ENCODE measurements around the gene FTCD. TPM values are rescaled to one million over a fixed set of nuclear protein-coding genes. Genes with fewer than 3 reads are reported as not detected.
A peak's percentile ranks its signal among the peaks of the same experiment; 100 is the strongest.

Gene FTCD
- total RNA-seq, 2 donors from 2014 or later: 0.24 TPM; not detected in 1

- H3K4me3 ChIP-seq: no peak overlapping the region
- peaks cover 0 to 12% of the 10 kb centered on the region in 2 donors for H3K4me1 ChIP-seq
- H3K36me3 ChIP-seq: no peaks in the 10 kb centered on the region
- peak overlapping the region; percentile 69 to 88 for H3K27ac ChIP-seq
- H3K9me3 ChIP-seq: no peaks in the 10 kb centered on the region
- H3K27me3 ChIP-seq: no peaks in the 10 kb centered on the region
- DNase-seq (ENCODE audit: low spot score): peak; percentile 54
- no peak for TF ChIP-seq CTCF (IDR thresholded peaks at IDR 0.05)
Measured at GRCh38 chr21:46092811-46093667, 62.3 kb downstream of the FTCD start.

GRCh38 chr21:46092026-46092764 is 63.2 kb downstream of the FTCD start:
- DNase-seq (ENCODE audit: low spot score): peak; percentile 92
- no peaks in the 10 kb centered on the region for H3K36me3 ChIP-seq
- no peak for TF ChIP-seq CTCF (IDR thresholded peaks at IDR 0.05)
- H3K9me3 ChIP-seq: peaks cover 0 to 3% of the 10 kb centered on the region in 2 donors
- peaks cover 0 to 9% of the 10 kb centered on the region in 2 donors for H3K4me1 ChIP-seq
- peak overlapping the region; percentile 69 to 88 for H3K27ac ChIP-seq
- no peaks in the 10 kb centered on the region for H3K27me3 ChIP-seq
- peak overlapping the region in 1 of 2 donors; percentile 19 for H3K4me3 ChIP-seq

DNA sequence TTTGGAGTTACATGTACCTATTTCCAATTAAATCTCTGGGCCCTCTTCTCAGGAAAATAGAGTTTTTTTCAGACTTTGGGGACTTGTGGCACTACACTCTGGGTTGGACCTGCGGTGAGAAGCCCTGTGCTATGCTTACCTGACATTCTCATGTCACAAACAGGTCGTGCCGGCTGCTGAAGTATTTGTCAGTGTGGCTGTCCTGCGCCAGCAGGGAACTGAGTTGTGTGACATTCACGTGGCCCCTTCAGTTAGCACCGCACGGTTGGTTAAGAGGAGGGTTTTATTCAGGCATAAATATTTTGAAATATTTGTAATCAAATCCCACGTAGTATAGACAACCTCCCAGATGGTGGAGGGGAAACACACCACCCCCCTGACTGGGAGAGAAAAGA is 63.8 kb downstream of the FTCD start:
- DNase-seq (ENCODE audit: low spot score): no peak
- Histone ChIP-seq H3K27ac (peak overlapping the region; percentile 69 to 88), H3K4me3 (peak overlapping the region in 1 of 2 donors; percentile 19), H3K36me3 (no peaks in the 10 kb centered on the region), H3K9me3 (peaks cover 0 to 9% of the 10 kb centered on the region in 2 donors), H3K4me1 (peaks cover 0 to 6% of the 10 kb centered on the region in 2 donors), H3K27me3 (no peaks in the 10 kb centered on the region)
- TF ChIP-seq CTCF (IDR thresholded peaks at IDR 0.05): no peak

- DNase-seq (ENCODE audit: low spot score): no peak
- H3K4me3 ChIP-seq: no peak overlapping the region
Measured at GRCh38 chr21:46091118-46091517, 64.3 kb downstream of the FTCD start.

DNA sequence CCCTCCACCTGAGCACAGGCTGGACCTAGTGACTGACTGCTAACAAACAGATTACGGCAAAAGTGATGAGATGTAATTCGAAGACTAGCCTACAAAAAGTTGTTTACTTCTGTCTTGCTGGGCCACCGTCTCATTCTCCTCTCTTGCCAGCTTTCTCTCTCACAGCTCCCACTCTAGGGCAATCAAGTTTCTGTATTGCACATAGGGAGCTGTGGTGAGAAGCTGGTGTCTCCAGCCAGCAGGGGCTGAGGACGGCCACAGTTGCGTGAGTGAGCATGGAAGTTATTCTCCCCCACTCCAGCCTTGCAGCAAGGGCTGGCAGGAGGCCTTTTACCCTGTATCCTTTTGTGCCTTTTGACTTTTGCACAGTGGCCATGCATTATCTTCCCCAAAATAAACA is 66.1 kb downstream of the FTCD start:
- Histone ChIP-seq H3K36me3 (no peaks in the 10 kb centered on the region), H3K9me3 (peaks cover 0 to 17% of the 10 kb centered on the region in 2 donors), H3K4me1 (peaks cover 0 to 6% of the 10 kb centered on the region in 2 donors), H3K27ac (no peak overlapping the region), H3K27me3 (no peaks in the 10 kb centered on the region), H3K4me3 (no peak overlapping the region)
- DNase-seq (ENCODE audit: low spot score): peak; percentile 44
- no peak for TF ChIP-seq CTCF (IDR thresholded peaks at IDR 0.05)

More at GRCh38 chr21:46091118-46091517, 64.3 kb downstream of the FTCD start:
- no peak for TF ChIP-seq CTCF (IDR thresholded peaks at IDR 0.05)
- Histone ChIP-seq H3K4me1 (peaks cover 0 to 6% of the 10 kb centered on the region in 2 donors), H3K36me3 (no peaks in the 10 kb centered on the region), H3K27me3 (no peaks in the 10 kb centered on the region), H3K27ac (peak overlapping the region in 1 of 2 donors; percentile 69), H3K9me3 (peaks cover 0 to 10% of the 10 kb centered on the region in 2 donors)

All from right atrium auricular region (tissue), 2 donors.